C4-2B (cell line): Measurements from ENCODE around the gene PLPP3.

ENCODE experiments used
- H3K27ac ChIP-seq: fragments of 450-650 bp; 2 replicates; pipeline ENCODE4 v1.5.1; 2017
- CTCF ChIP-seq: fragments of 450-650 bp; conservative IDR thresholded peaks from 2 replicates; pipeline ENCODE4 v1.5.1; 2017; ENCODE audit warnings: mild to moderate bottlenecking
- ZFX ChIP-seq: fragments of 450-650 bp; IDR thresholded peaks from 2 replicates; pipeline ENCODE4 v1.6.1; 2017

The PLPP3 gene

DNA sequence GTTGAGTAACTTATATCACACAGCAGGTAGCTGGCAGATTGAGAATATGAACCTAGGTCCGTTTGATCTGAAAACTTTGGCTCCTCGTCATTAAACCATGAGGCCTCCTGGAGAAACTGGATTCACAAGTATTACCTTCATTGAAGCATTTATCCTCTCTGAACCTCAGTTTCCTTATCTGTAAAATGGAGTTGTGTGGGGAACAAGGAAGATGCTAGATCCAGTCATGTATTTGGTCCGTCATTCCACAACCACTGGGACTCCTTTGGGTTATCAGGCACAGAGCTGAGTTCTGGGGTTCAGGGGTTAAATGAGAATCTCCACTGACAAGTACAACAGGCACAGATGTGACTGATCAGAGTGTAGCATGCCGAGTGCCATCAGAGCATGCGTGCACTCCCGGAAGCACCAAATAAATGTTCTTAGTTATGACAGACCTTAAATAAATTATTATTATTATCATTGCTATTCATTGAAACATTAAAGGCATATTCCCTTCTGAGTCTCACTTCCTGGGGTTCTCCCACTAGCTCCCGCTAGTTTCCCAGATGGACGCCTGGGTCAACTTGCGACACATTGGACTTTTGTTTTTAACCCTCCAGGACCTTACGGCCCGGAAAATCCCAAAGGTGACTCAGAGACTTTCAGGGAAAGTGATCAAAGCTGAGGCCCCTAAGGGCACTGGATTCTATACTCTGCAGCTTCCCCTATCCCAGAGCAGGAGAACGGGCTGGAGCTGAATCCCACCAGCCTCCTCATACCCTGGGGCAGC, 130.6 kb downstream of the PLPP3 start:
- no peak overlapping the region for H3K27ac ChIP-seq
- TF ChIP-seq ZFX (no peak), CTCF (no peak)

DNA sequence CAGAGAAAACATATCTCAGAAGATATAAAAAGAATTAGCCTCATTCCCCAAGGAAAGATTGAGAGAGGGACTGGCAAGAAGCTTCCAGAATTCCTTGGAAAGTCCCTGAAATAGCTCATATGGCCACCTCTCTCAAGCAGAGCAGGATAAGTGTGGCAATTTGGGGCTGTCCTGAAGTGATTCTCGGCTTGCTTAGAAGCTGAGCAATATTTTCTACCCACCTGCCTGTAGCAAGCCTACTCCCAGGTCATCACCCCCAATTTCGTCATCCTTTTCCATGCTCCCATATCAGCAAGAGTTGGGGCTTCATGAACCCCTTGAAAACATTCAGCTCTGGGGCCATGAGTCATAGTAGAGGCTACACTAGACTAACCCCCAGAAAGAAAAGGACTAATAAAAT, 131.5 kb downstream of the PLPP3 start:
- TF ChIP-seq ZFX = no peak
- TF ChIP-seq CTCF = no peak
- no peak overlapping the region for H3K27ac ChIP-seq

GRCh38 chr1:56446531-56447098, 132.7 kb downstream of the PLPP3 start:
- no peak overlapping the region for H3K27ac ChIP-seq
- TF ChIP-seq CTCF = no peak

- TF ChIP-seq ZFX (no peak), CTCF (no peak)
- no peak overlapping the region for H3K27ac ChIP-seq
Measured at GRCh38 chr1:56444960-56445646, 134.3 kb downstream of the PLPP3 start.
